C4-2B (cell line): Measurements from ENCODE around the gene ADGRE1.

Experiments
- CTCF ChIP-seq: fragments of 450-650 bp; conservative IDR thresholded peaks from 2 replicates; pipeline ENCODE4 v1.5.1; 2017; ENCODE audit warnings: mild to moderate bottlenecking
- ZFX ChIP-seq: fragments of 450-650 bp; IDR thresholded peaks from 2 replicates; pipeline ENCODE4 v1.6.1; 2017

DNA sequence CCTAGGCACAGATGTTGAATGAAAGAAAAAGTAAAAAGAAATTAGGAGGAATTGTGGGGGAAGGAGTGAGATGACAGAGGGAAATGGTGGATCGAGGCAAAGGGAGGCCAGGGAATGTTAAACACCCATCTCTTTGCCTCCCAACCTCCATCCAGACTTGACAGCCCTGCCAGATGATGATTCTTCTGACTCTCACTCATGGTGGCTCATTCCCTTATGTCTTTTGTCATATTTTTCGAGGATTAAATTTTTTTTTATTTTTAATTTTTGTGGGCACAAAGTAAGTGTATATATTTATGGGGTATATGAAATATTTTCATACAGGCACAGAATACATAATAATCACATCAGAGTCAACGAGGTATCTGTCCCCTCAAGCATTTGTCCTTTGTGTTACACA is 42.8 kb downstream of the ADGRE1 start:
- TF ChIP-seq CTCF, result no peak
- TF ChIP-seq ZFX, result no peak
